GM18502 (cell line): ENCODE measurements around the gene MGAT3.

ENCODE experiments used
- ATAC-seq: cut with Tn5 transposase; IDR thresholded peaks from one replicate; pipeline ENCODE4 v1.9.1; 2021; ENCODE audit warnings: mild to moderate bottlenecking; ENCODE audit not compliant: unreplicated experiment, poor library complexity

The MGAT3 gene

DNA sequence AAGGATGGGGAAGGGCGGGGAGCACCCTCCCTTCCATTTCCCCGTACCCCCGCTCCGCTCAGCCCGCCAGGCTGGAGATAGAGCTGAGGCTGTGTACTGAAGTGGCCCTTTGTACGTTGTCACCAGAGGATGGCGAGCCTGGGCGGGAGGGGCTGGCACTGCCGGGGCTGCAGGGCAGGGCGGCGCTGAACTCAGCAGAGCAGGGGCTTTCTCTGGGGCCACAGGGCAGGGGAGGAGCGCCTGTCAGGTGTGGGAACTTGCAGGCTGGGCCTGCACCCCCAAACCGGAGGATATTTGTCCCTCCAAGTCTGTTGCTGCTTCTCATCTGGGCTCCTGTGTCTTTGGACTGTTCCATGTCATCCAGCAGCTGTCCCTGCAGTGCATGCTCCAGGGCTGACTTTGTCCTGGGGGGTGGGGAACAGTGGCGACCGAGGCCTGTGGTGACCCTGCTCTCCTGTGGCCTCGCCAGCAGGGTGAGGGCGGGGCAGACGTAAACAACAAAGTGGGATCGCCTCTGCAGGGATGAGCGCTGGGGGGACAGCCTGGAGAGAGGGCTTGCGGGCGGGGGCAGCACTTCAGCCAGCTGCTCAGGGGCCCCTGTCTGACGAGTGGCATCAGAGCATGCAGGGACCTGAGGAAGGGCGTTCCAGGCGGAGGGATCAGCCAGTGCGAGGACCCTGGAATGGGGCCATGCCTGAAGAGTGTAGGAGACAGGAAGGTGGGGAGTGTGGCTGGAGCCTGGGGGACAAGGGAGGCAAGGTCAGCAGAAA lies 13.1 kb downstream of the MGAT3 start:
- ATAC-seq: no peak

DNA sequence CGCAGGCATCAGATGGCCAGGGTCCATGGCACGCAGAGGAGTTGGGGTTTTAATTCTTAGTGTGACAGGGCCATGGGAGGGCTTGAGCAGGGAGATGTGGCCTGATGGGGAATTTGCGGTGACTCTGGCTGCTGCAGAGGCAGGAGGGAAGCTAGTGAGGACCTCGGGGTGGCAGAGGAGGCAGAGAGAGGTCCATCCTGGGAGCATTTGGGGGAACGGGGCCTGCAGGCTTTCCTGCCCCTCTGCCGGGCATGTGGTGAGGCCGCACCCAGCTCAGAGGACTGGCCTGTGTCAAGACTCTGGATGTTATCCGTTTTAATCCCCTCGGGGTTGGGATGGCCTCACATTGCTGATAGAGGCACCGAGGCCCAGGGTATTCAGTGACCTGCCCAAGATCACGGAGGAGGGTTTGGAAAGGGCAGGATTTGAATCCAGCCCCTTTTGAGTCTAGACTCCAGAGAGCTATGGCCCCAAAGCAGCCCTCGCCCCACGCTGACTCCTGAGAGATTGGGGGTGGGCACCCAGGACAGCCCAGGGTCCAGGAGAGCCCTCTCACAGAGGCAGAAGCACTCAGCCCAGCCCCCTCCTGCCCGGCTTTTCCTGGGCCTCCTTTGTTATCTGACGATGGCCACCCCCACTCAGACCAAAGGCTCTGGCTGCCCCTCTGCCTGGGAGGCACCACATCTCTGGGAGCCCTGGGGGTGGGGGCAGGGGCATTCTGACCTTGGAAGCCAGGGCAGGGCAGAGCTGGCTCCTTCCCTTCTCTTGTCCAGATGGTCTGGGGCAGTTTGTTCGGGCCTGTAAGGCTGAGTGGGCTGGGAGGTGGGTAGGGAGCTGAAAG lies 13.9 kb downstream of the MGAT3 start:
- no peak for ATAC-seq

DNA sequence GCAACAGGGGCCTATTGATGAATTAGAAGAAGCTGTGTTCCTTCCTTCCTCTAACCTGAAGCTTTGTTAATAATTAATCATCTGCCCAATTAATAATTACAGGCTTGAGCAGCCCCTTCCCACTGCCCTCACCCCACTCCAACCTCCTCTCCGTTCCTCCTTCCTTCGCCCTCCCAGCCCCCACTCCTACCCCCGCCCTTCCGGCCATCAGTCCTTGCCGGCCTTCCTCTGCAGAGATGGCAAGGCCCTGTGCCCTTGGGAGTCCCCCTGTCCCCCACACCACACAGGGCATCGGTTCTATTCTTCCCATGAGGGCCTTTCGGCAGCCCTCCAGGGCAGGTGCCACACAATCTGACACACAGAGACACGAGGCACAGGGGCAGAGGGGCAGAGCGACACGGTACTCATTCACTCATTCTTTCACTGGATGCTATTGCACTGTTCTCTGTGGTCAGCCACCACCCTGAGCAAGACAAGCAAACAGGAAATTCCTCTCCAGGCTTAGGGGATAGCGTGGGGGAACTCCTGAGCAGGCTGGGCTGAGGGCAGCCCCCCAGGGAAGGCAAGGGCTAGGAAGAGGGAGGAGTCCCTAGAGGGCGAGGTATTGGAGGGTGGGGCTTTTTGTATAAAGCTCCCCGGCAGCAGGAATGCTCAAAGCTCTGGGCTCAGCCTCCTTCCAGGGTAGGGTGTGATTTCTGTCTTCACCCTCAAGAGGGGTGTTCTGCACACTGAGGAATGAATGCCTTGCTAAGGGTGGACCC lies 14.7 kb downstream of the MGAT3 start:
- ATAC-seq: peak; percentile 61

GRCh38 chr22:39472570-39473556 lies 16.1 kb downstream of the MGAT3 start:
- ATAC-seq: no peak

DNA sequence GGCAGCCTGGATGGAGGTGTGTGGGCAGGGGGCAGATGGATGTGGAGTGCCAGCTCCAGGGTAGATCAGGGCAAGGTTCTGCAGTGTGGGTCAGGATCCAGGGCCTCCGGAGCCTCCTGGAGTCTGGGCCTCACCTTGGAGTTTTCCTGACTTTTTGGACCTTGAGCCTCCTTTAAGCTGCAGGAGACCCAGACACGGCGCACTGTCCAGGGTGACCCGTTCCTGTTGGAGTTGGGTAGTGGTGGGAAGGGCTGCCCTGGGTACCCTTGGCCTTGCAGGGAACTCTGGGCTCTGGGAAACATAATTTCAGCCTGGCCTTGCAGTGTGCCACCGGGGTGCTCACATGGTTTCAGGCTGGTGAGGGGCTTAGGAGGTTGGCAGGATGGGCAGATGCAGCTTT lies 17.0 kb downstream of the MGAT3 start:
- no peak for ATAC-seq

DNA sequence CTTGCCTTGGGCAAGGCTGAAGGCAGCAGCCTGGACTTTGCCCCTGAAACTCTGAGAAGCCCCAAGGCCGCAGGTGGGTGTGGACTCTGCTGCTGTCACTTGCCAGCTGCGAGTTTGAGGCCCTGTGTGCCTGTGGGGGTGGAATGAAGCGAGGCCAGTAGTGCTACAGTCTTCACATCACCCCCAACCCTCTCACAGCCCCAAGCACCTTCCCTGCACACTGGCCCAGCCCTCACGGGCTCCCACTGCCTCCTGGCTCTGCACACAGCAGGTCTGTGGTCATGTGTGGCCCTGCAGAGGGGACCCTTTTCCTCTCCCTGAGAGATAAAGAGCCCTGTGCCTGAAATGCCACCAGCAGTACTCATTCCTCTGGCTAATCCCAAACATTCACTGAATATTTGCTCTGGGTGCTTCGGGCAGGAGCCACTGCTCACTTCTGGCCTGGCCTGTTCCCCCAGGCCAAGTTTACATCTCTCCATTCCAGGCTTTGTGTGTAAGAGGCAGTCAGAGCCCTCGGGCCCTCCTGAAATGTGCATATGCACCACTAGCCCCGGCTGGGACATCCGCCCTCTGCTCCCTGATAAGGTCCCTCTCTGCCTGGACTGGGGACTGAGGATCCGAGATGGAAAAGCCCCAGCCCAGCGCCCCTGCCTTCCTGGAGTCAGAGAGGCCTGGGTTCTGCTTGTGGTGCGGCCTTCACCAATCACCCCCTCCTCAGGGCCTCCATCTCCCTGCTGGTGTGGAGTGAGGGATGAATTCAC lies 17.7 kb downstream of the MGAT3 start:
- ATAC-seq: no peak

DNA sequence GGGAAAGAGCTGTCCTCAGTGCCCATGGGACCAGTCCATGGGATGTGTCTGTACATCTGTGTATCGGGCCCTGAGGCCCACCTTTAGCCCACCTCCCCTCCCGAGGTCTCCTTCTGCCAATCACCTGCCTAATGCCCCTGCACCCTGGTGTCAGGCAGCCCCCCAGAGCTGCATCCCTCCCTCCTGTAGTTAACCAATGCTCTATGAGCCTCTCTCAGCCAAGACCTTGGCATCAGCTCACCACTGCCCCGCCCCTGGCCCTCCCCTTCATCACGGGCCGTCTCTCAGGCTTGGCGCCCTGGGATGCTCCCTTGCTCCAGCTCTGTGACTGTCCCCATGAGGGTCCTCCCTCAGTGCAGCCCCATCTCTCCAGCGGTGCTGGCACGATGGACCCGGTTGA lies 18.5 kb downstream of the MGAT3 start:
- no peak for ATAC-seq

DNA sequence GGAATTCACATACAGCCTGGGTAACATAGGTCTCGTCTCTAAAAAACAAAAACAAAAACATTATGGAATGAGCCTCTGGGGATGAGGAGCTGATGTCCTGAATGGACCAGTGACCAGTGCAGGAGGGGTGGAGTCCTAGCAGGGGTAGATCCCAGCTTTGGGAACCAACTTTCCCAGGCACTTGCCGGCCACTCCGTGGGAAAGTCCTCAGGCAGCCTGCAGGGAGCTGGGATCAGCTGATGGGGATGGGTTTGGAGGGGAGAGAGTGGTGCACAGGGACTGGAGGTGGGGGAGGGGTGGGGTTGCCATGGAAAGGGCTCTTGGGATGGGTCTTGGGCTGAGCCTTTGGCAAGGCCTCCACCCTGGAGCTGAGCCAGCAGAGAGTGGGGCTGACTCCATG lies 19.1 kb downstream of the MGAT3 start:
- ATAC-seq: no peak

DNA sequence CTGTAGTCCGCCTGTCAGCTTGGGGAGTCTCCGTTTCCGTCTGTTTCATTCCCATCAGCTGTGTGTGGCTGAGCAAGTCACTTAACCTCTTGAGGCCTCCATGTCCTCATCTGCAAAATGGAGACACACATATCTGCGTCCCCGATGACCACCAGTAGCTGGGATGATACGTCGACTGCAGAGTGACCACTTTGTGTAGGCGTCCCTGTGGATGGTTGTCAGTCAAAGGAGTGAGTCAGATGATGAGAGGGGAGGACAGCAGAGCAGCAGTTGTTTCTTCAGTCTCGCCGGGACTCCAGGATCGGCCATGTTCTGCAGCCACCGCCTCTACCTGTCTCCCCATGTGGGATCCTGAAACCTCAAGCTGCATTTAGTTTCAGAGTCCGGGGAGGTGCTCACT lies 19.9 kb downstream of the MGAT3 start:
- ATAC-seq: no peak

- no peak for ATAC-seq
These were observed 20.7 kb downstream of the MGAT3 start for GRCh38 chr22:39477542-39477941.

DNA sequence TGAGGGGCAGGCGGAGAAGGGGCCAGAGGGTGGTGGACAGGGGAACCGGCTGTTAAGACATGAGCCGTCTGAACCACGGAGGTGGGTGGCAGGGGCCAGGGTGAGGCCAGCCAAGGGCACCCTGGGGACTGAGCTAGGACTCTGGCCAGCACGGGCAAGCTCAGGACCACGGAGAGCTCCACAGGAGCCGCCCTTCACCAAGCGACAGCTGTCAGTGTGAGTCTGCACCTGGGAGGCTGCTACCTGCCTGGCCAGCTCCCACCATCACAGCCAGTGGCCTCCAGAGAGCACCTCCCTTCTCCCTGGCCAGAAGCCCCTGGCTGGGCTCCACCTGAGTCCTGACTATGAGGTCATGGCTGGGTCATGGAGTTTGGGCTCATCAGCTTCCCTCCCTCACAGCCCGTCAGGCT lies 21.6 kb downstream of the MGAT3 start:
- no peak for ATAC-seq

GRCh38 chr22:39479254-39479653 lies 22.4 kb downstream of the MGAT3 start:
- ATAC-seq: no peak

DNA sequence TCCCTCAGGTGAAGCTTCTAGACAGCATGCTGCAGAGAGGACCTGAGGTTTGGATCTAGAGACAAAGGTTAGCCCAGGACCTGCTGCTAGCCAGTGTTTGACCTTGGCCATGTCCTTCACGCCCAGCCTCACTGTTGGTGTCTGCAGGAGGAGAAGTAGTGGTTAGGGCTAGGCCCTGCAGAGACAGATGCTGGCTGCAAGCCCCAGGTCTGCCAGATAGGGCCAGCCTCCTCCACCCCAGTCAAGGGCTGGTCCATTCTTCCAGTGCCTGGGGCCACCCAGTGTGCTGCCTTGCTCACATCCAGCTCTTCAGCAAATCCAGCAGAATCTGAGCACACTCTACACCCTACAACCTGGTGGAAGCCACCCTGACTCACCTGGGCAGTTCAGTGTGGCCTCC lies 23.7 kb downstream of the MGAT3 start:
- ATAC-seq: no peak

DNA sequence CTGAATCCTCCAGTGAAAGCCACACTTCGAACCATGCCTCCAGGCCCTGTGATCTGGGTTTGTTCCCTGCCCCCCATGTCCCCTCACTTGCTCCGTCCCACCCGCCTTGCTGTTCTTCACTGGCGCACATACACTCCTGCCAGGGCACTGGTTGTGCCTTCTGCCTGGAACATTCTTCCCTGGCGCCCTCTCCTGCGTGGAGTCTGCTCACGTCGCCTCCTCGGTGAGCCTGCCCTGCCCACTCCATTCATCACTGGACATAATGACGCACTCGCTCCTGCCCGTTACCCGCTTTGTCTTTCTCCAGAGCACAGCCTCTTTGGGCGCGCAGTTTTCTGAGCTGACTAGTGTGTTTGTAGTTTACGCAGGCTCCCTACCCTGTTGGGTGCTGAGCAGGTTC lies 24.2 kb downstream of the MGAT3 start:
- ATAC-seq: no peak

DNA sequence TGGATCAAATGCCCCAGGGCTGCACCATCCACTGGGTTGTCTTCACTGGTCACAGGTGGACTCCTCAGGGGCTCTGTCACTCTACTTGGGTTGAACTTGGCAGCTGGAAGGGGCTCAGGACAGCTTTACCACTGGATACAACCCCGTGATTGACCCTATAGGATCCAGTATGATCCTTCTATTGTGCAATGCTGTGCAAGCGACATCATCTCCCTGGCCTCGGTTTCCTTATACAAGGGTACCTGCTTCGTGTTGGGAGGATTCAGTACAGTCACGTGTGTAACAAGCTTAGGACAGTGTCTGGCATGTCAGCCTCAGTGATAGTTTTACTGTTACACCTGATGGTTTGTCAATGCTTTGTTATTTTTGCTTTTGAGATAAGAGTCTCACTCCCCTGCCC lies 24.8 kb downstream of the MGAT3 start:
- no peak for ATAC-seq

DNA sequence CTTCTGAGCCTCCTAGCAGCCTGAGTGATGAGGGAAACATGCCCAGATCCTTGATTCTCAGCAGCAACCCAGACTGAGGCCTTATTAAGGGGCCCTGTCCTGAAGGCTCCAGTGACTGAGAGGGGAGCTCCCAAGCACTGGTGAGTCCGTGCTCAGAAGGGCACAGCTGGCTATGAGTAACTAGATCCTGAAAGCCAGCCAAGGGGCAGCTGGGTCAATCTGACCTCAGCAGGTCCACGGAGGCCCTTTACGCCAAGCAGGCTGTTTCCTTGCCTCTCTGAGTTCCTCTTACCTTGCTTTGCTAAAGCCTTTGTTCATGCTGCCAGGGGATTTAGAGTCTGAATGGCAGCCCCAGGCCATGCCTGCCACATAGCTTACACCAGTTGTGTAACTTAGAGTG lies 26.0 kb downstream of the MGAT3 start:
- ATAC-seq: no peak

DNA sequence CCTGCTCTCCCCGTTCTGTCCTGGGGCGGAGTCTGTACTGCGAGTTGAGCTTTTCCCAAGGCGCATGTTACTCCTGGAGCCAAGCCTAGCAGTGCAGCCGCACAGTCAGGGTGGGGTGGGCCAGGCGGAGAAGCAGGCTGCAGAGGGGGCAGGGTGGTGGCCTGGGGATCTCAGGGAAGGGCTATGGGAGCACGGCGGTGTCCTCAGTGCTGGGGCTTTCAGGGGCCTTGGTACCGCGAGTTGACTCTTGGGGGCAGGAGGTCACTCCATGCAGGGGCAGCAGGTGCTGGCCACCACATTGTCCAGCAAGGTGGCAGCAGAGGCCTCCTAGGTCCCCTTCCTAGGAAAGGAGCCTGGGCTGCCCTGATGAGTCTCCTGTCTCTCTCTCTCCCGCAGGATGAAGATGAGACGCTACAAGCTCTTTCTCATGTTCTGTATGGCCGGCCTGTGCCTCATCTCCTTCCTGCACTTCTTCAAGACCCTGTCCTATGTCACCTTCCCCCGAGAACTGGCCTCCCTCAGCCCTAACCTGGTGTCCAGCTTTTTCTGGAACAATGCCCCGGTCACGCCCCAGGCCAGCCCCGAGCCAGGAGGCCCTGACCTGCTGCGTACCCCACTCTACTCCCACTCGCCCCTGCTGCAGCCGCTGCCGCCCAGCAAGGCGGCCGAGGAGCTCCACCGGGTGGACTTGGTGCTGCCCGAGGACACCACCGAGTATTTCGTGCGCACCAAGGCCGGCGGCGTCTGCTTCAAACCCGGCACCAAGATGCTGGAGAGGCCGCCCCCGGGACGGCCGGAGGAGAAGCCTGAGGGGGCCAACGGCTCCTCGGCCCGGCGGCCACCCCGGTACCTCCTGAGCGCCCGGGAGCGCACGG lies 30.4 kb downstream of the MGAT3 start:
- ATAC-seq: no peak

DNA sequence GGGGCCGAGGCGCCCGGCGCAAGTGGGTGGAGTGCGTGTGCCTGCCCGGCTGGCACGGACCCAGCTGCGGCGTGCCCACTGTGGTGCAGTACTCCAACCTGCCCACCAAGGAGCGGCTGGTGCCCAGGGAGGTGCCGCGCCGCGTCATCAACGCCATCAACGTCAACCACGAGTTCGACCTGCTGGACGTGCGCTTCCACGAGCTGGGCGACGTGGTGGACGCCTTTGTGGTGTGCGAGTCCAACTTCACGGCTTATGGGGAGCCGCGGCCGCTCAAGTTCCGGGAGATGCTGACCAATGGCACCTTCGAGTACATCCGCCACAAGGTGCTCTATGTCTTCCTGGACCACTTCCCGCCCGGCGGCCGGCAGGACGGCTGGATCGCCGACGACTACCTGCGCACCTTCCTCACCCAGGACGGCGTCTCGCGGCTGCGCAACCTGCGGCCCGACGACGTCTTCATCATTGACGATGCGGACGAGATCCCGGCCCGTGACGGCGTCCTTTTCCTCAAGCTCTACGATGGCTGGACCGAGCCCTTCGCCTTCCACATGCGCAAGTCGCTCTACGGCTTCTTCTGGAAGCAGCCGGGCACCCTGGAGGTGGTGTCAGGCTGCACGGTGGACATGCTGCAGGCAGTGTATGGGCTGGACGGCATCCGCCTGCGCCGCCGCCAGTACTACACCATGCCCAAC lies 31.2 kb downstream of the MGAT3 start:
- ATAC-seq: no peak
